ENCODE measurements around the gene NR1D2.

- TF ChIP-seq, protein P1, sequence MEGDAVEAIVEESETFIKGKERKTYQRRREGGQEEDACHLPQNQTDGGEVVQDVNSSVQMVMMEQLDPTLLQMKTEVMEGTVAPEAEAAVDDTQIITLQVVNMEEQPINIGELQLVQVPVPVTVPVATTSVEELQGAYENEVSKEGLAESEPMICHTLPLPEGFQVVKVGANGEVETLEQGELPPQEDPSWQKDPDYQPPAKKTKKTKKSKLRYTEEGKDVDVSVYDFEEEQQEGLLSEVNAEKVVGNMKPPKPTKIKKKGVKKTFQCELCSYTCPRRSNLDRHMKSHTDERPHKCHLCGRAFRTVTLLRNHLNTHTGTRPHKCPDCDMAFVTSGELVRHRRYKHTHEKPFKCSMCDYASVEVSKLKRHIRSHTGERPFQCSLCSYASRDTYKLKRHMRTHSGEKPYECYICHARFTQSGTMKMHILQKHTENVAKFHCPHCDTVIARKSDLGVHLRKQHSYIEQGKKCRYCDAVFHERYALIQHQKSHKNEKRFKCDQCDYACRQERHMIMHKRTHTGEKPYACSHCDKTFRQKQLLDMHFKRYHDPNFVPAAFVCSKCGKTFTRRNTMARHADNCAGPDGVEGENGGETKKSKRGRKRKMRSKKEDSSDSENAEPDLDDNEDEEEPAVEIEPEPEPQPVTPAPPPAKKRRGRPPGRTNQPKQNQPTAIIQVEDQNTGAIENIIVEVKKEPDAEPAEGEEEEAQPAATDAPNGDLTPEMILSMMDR (conservative IDR thresholded peaks at IDR 0.05; ENCODE audit: low read depth in 2 of 2) = no peak
- no peak for TF ChIP-seq EZH2 (IDR thresholded peaks at IDR 0.05; ENCODE audit: low read depth, unreplicated experiment)
- no peak for TF ChIP-seq CREB1 (CRISPR knock-in tag; IDR thresholded peaks at IDR 0.05; ENCODE audit: low read depth)
- TF ChIP-seq POLR2AphosphoS5 (IDR thresholded peaks at IDR 0.05; ENCODE audit: low read depth) = no peak
- TF ChIP-seq EZH2phosphoT487 (IDR thresholded peaks at IDR 0.05; ENCODE audit: unreplicated experiment) = no peak
- TF ChIP-seq REST (IDR thresholded peaks at IDR 0.05; ENCODE audit: unreplicated experiment) = no peak
- no peak for TF ChIP-seq ZNF114 (CRISPR knock-in tag; IDR thresholded peaks at IDR 0.05)
- TF ChIP-seq JUNB (IDR thresholded peaks at IDR 0.05; ENCODE audit: unreplicated experiment) = no peak
- no peak for TF ChIP-seq ZNF331 (CRISPR knock-in tag; IDR thresholded peaks at IDR 0.05; ENCODE audit: low read depth)
- TF ChIP-seq NANOG (IDR thresholded peaks at IDR 0.05; ENCODE audit: borderline replicate concordance) = no peak
- TF ChIP-seq, protein P2, sequence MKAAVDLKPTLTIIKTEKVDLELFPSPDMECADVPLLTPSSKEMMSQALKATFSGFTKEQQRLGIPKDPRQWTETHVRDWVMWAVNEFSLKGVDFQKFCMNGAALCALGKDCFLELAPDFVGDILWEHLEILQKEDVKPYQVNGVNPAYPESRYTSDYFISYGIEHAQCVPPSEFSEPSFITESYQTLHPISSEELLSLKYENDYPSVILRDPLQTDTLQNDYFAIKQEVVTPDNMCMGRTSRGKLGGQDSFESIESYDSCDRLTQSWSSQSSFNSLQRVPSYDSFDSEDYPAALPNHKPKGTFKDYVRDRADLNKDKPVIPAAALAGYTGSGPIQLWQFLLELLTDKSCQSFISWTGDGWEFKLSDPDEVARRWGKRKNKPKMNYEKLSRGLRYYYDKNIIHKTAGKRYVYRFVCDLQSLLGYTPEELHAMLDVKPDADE (IDR thresholded peaks at IDR 0.05) = no peak
- TF ChIP-seq, protein P3, sequence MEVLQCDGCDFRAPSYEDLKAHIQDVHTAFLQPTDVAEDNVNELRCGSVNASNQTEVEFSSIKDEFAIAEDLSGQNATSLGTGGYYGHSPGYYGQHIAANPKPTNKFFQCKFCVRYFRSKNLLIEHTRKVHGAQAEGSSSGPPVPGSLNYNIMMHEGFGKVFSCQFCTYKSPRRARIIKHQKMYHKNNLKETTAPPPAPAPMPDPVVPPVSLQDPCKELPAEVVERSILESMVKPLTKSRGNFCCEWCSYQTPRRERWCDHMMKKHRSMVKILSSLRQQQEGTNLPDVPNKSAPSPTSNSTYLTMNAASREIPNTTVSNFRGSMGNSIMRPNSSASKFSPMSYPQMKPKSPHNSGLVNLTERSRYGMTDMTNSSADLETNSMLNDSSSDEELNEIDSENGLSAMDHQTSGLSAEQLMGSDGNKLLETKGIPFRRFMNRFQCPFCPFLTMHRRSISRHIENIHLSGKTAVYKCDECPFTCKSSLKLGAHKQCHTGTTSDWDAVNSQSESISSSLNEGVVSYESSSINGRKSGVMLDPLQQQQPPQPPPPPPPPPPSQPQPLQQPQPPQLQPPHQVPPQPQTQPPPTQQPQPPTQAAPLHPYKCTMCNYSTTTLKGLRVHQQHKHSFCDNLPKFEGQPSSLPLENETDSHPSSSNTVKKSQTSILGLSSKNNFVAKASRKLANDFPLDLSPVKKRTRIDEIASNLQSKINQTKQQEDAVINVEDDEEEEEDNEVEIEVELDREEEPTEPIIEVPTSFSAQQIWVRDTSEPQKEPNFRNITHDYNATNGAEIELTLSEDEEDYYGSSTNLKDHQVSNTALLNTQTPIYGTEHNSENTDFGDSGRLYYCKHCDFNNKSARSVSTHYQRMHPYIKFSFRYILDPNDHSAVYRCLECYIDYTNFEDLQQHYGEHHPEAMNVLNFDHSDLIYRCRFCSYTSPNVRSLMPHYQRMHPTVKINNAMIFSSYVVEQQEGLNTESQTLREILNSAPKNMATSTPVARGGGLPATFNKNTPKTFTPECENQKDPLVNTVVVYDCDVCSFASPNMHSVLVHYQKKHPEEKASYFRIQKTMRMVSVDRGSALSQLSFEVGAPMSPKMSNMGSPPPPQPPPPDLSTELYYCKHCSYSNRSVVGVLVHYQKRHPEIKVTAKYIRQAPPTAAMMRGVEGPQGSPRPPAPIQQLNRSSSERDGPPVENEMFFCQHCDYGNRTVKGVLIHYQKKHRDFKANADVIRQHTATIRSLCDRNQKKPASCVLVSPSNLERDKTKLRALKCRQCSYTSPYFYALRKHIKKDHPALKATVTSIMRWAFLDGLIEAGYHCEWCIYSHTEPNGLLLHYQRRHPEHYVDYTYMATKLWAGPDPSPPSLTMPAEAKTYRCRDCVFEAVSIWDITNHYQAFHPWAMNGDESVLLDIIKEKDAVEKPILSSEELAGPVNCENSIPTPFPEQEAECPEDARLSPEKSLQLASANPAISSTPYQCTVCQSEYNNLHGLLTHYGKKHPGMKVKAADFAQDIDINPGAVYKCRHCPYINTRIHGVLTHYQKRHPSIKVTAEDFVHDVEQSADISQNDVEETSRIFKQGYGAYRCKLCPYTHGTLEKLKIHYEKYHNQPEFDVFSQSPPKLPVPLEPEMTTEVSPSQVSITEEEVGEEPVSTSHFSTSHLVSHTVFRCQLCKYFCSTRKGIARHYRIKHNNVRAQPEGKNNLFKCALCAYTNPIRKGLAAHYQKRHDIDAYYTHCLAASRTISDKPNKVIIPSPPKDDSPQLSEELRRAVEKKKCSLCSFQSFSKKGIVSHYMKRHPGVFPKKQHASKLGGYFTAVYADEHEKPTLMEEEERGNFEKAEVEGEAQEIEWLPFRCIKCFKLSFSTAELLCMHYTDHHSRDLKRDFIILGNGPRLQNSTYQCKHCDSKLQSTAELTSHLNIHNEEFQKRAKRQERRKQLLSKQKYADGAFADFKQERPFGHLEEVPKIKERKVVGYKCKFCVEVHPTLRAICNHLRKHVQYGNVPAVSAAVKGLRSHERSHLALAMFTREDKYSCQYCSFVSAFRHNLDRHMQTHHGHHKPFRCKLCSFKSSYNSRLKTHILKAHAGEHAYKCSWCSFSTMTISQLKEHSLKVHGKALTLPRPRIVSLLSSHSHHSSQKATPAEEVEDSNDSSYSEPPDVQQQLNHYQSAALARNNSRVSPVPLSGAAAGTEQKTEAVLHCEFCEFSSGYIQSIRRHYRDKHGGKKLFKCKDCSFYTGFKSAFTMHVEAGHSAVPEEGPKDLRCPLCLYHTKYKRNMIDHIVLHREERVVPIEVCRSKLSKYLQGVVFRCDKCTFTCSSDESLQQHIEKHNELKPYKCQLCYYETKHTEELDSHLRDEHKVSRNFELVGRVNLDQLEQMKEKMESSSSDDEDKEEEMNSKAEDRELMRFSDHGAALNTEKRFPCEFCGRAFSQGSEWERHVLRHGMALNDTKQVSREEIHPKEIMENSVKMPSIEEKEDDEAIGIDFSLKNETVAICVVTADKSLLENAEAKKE (CRISPR knock-in tag; IDR thresholded peaks at IDR 0.05) = no peak
Observed at GRCh38 chr3:23900744-23901143, 44.3 kb upstream of the NR1D2 start.
